Activated naive CD8-positive, alpha-beta T cell treated with anti-CD3 and anti-CD28 coated beads for 36 hours (primary cell): ENCODE results near the gene ASXL3. TPM values are rescaled to one million over a fixed set of nuclear protein-coding genes. Genes with fewer than 3 reads are reported as not detected.

ENCODE experiments used
- DNase-seq: peaks from one replicate; pipeline ENCODE4 v3.0.0; 2021
- H3K27ac Mint-ChIP-seq: one replicate; pipeline ENCODE4 v1.8.0; 2022; ENCODE audit warnings: mild to moderate bottlenecking, moderate library complexity, mixed read lengths
- H3K27me3 Mint-ChIP-seq: one replicate; pipeline ENCODE4 v1.8.0; 2022; ENCODE audit warnings: mild to moderate bottlenecking, mixed read lengths
- H3K36me3 Mint-ChIP-seq: one replicate; pipeline ENCODE4 v1.8.0; 2021; ENCODE audit warnings: mild to moderate bottlenecking, mixed read lengths
- H3K4me1 Mint-ChIP-seq: one replicate; pipeline ENCODE4 v1.8.0; 2021; ENCODE audit warnings: mixed read lengths
- H3K4me3 Mint-ChIP-seq: one replicate; pipeline ENCODE4 v1.8.0; 2022; ENCODE audit warnings: mild to moderate bottlenecking, moderate library complexity, mixed read lengths
- H3K9me3 Mint-ChIP-seq: one replicate; pipeline ENCODE4 v1.8.0; 2022; ENCODE audit warnings: mixed read lengths
- total RNA-seq, 2 experiments: library from RNA; stranded (reverse); gene quantifications; one replicate each; pipeline ENCODE4 v1.2.3, GENCODE V29; 2021

ASXL3 gene
- total RNA-seq, 2 experiments from 2014 or later = not detected

DNA sequence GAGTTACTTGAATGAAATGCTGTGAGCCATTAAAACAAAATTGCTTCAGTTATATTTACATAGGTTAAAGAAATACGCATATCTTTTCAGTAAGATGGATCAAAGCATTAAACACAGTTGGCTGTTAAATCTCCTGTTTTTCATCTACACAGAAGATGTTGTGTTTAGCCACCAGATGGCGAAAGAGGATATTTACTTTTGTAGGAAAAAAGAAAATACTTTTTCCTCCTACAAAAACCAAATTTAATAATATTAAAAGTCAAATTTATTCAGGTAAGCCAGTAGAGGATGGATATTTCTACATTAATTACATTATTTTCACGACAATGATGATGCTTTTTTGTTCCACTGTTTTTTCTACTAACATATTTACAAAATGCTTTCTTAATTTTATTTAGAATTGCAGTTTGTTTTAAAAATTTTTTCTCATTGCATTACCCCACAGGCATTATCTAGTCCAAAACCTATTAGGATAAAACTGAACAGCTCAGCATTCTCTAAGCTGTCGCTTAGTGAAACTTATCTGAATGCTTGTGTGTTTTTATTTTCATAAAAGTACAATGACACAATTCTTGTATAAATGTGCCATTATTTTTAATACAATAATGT is 173.7 kb downstream of the ASXL3 start:
- no peaks in the 10 kb centered on the region for H3K4me1 Mint-ChIP-seq
- no peak for DNase-seq
- H3K9me3 Mint-ChIP-seq = no peaks in the 10 kb centered on the region
- no peak overlapping the region for H3K27ac Mint-ChIP-seq
- H3K27me3 Mint-ChIP-seq = no peaks in the 10 kb centered on the region
- no peaks in the 10 kb centered on the region for H3K36me3 Mint-ChIP-seq
- H3K4me3 Mint-ChIP-seq = no peak overlapping the region

DNA sequence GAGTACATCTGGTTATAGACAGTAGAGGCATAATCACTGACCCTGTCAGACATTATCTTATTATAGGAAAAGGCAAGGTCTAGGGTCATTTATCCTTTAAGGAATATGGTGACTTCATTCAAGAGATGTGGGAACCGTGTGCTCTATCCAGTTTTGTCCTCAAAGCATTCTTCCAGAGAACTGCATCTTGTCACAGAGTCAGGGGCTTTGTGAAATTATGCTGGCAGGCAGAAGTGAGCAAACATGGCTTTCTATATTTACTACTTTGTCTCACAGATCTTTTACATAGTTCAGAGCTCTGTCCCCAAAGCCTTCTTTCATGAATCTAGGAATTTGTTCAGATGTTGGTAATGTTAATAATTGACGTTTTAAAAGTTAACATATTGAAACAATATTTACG is 177.4 kb downstream of the ASXL3 start:
- H3K27ac Mint-ChIP-seq = no peak overlapping the region
- no peaks in the 10 kb centered on the region for H3K4me1 Mint-ChIP-seq
- H3K9me3 Mint-ChIP-seq = no peaks in the 10 kb centered on the region

DNA sequence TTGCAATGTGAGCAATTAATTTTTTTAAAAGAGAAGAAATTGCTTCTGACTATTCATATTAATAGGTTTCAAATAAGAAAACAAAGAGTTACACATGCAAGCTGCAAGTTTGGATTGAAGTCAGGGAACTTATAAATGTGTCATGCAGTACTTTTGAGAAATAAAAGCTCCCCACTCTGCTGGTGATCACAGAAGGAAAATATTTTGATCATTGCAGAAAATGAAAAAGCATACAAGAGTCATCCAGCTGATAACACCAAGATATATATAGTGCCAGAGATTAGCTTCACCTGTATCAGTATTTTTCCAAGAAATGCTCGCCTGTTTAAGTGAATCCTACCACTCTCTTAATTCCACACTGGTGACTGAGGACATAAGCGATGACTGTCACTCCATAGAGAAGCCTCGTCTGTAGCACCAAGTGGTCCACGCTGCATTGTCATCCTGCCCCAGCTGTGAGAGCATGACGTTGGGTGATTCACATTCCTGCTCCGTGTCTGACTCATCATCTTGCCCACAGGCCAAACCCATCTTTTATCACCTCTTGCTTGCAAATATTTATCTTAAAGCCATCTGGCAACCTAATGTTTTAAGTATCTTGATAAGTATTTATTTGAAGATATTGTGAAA is 178.0 kb downstream of the ASXL3 start:
- no peak overlapping the region for H3K27ac Mint-ChIP-seq
- H3K36me3 Mint-ChIP-seq = no peaks in the 10 kb centered on the region
- no peak overlapping the region for H3K4me3 Mint-ChIP-seq
- no peaks in the 10 kb centered on the region for H3K9me3 Mint-ChIP-seq
- H3K4me1 Mint-ChIP-seq = no peaks in the 10 kb centered on the region
- no peaks in the 10 kb centered on the region for H3K27me3 Mint-ChIP-seq
- no peak for DNase-seq

More for the DNA sequence above, 177.4 kb downstream of the ASXL3 start:
- Mint-ChIP-seq H3K4me3 (no peak overlapping the region), H3K27me3 (no peaks in the 10 kb centered on the region), H3K36me3 (no peaks in the 10 kb centered on the region)
- no peak for DNase-seq

DNA sequence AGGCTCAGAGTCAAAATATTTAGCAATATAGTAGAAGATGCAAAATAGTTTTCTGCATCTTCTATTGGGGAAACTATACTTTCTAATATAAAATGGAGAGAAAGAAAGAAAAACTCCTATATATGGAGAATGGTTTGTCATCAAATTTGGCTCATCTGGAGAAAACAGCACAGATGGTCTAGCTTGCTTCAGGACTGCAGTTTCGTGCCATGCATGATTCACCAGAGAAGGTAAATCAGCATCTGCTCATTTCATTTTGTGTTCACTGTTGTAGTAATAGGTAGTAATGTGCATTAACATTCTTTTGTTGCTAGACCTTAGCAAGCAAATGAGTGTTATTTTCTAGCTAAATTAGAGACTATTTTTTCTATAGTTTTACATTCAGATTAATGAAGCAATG is 179.0 kb downstream of the ASXL3 start:
- H3K9me3 Mint-ChIP-seq = no peaks in the 10 kb centered on the region
- H3K27me3 Mint-ChIP-seq = no peaks in the 10 kb centered on the region
- no peak overlapping the region for H3K4me3 Mint-ChIP-seq
- H3K36me3 Mint-ChIP-seq = no peaks in the 10 kb centered on the region
- no peak for DNase-seq
- H3K4me1 Mint-ChIP-seq = no peaks in the 10 kb centered on the region
- no peak overlapping the region for H3K27ac Mint-ChIP-seq

DNA sequence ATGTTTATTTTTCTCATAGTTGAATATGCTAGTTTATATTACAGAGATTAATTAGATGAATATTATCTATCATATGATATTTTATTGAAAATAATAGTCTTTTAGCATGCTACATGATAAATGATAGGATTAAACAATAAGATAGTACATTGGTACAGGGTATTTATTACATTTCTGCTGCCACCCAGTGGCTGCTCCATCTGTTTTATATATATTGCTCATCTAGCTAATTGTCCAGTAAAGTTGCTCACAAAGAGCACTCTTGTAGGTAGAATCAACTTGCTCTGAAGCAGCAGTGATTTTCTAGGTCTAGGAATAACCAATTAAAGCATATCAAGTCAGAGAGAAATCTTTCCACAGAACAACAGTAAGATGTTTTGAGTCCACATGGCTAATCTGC is 183.3 kb downstream of the ASXL3 start:
- DNase-seq = no peak
- H3K4me3 Mint-ChIP-seq = no peak overlapping the region
- no peaks in the 10 kb centered on the region for H3K36me3 Mint-ChIP-seq
- no peaks in the 10 kb centered on the region for H3K9me3 Mint-ChIP-seq
- no peaks in the 10 kb centered on the region for H3K4me1 Mint-ChIP-seq
- no peaks in the 10 kb centered on the region for H3K27me3 Mint-ChIP-seq
- no peak overlapping the region for H3K27ac Mint-ChIP-seq

DNA sequence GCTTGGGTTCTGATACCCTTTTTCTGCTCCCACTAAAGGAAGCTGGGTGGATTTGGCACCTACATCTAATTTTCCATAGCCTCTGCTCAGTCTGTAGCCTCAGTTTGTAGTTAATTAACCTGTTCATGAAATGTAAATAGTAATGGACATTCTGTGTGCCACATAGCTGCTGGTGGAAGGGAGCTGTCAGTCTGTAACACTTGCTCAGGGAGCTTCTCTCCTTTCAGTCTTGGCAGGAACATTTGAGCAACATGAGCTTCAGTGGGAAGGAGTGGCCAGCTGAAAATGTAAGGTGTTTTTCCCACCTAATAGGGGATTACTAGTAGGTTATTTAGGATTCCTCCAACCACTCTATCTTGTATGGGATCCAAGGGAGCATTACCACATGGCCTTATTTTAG is 203.4 kb downstream of the ASXL3 start:
- Mint-ChIP-seq H3K27me3 (no peaks in the 10 kb centered on the region), H3K36me3 (no peaks in the 10 kb centered on the region), H3K9me3 (peaks cover 1% of the 10 kb centered on the region), H3K4me1 (no peaks in the 10 kb centered on the region), H3K4me3 (no peak overlapping the region), H3K27ac (no peak overlapping the region)
- DNase-seq = no peak

Other genes starting within 250 kb of the ASXL3 start
- not detected for gene CCDC178, start 137.5 kb upstream of the ASXL3 start, total RNA-seq